NCI-H2081 treated with DMSO at 0.1 percent for 48 hours (cell line): ENCODE results near the gene PSTPIP1.

Experiments
- DNase-seq: peaks from one replicate; lab custom pipeline; 2025; lab: John Stamatoyannopoulos, UW

The PSTPIP1 gene

DNA sequence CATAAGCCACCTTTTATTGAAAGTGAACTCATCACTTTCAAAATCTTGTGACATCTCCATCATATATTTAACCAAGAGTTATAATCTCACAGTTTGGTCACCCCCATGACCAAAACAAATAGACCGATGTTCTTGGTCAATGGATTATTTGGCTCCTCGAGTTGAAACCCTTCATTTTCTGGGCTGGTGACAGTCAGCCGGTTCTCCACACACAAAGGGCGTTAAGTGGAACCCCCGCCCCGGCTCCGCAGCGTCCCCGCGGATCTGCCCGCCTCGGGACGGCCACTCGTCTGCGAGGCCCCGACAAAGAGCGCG is 75.2 kb downstream of the PSTPIP1 start:
- DNase-seq, result no peak

DNA sequence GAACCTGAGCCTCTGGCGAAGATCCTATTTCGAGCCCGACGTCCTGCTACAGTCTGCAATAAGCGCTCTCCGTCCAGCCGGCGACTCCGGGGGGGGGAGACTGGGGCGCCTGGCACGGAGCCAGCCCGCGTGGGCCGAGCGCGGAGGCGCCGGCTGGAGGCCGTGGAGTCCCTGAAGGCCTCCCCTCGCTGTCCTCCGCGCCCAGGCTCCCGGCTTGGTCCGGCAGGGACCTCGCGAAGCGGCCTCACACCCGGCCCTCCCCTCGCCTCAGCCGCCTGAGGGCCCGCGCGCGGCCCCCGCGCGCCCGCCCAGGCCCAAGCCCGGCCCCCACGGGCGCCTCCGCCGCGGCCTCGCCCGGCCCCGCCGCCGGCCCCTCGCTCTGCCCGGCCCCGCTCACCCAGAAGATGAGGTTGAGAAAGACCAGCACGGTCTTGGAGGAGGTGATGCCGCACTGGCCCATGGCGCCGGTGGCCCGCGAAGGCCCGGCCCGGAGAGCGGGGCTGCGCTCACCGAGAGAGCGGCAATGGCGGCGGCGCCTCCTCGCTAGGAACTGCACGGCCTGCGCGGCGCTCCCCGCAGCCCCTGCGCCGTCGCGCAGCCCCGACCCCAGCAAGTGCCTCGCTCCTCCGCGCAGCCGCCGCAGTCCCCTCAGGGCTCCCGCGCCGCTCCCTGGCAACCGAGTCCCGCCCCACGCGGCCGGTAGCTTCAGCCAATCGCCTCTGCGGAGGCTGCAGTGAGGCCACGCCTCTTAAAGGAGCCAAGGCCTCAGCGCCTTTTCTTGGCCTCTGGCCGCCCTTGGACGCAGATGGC is 75.8 kb downstream of the PSTPIP1 start, which contains the start of gene TSPAN3:
TSPAN3 (minus strand) TSS at position 615 of the 810 bp plus-strand sequence; CDS start at position 460, 155 bp downstream.
- peak; percentile 67 for DNase-seq

DNA sequence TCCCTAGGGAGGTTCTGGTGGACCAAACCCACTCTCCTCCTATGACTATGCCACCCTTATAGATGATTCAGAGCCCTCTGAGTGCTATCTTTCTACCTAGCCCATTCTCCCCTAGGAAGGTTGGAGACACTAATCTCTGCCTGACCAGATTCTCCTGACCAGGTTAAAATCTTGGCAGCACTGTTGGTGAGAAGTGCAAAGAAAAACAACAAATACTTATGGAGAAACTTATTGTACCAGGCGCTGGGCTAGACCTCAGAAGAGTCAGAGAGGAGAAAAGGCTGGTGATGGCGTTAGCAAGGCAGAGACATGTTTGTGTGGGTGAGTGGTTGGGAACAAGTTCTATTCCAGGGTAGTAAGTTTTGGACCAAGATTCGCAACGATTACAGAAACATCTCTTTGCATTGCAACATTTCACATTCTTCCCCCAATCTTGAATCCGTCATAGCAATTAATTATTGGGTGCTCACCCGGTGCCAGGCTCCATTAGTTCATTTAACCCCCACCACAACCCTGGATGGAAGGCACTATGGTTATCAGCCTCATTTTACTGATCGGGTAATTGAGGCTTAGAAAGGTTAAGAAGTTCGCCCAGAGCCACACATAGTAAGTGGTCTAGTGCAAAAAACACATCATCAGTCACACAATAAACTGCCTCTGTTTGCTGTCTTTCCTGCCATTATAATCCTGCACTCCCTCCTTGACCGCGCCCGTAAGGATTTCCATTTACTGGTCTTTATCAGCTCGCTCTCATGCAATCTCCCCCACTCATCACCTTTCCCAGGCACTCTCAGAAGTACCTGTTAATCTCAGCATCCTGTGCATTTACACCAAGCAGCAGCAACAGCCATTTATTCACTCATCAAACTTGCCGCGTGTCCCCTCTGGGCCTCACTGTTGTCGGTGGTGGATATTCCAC is 76.6 kb downstream of the PSTPIP1 start:
- DNase-seq, result no peak

DNA sequence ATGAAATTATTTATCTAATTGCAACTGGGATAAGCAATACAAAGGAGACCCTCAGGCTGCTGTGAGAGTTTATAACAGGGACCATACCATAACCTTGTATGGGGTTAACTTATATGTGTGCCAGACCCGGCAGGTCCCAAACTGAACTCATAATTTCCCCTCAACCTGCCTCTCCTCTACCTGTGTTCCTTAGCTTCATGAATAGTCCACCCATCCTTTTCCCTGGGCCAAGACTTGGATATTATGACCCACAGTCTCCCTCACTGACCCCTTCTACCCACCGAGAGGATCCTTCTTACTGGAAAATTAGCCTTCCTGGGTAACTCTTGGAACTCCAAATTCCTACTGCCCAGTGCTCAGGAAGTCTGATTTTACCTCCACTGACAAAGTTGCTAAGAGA is 79.4 kb downstream of the PSTPIP1 start:
- DNase-seq, result no peak

DNA sequence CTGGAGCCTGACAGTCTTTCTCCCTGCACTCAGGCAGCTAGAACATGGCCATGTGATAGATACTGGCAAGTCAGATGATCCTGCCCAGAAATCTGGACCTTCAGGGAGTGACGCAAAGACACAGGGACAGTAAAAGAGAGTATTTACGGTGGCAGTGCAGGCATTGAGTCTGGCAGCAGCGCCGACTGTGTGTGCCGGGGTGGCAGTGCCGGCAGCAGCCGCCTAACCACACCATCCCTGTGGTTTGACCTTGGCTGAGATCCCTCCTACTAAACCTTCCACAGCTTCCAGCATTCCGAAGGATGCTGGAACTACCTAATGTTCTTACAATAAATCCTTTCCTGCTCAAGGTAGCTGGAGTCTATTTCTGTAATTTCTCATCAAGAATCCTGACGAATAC is 80.6 kb downstream of the PSTPIP1 start:
- DNase-seq, result no peak

DNA sequence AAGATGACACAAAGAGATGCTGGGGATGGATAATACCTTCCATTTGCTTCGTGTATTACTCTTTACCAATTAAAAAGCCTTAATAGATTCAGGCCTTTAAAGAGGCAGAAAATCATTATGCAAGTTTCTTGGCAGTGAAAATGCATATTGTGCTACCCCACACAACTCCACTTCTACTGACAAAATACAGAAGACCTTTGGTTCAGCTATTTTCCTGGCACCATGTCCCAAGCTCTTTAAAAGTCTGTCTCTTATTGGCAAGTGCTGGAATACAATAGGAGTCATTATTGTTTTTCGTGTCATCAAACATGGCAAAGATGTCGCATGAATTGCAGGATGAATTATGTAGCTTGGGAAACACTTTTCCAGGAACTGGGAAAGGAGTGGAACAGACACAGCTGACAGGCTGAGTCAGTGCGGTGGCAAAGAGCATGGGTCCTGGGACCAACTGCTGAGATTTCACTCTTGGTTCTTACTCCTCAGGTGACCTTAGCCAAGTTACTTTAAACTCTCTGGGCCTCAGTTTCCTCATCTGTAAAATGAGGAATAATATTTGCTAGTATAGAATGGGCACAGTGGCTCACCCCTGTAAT is 81.5 kb downstream of the PSTPIP1 start:
- DNase-seq, result no peak

DNA sequence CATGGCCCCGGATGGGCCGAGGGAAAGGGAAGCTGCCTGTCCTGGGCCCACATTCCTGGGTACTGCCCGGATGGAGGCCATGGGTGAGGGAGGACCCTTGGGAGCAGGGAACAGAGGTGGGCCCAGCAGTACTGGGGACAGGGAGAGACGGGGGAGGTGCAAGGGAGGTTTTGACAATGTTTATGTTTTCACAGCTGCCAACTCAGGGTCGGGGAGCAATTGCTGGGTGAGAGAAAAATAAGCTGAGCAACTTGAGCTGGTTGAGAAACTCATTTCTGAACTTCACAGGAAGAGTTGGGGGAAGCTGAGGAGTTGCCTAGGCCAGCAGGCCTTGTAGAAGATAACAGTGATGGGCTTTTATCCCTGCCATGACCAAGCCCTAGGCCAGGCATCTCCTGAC is 87.0 kb downstream of the PSTPIP1 start:
- DNase-seq, result no peak

DNA sequence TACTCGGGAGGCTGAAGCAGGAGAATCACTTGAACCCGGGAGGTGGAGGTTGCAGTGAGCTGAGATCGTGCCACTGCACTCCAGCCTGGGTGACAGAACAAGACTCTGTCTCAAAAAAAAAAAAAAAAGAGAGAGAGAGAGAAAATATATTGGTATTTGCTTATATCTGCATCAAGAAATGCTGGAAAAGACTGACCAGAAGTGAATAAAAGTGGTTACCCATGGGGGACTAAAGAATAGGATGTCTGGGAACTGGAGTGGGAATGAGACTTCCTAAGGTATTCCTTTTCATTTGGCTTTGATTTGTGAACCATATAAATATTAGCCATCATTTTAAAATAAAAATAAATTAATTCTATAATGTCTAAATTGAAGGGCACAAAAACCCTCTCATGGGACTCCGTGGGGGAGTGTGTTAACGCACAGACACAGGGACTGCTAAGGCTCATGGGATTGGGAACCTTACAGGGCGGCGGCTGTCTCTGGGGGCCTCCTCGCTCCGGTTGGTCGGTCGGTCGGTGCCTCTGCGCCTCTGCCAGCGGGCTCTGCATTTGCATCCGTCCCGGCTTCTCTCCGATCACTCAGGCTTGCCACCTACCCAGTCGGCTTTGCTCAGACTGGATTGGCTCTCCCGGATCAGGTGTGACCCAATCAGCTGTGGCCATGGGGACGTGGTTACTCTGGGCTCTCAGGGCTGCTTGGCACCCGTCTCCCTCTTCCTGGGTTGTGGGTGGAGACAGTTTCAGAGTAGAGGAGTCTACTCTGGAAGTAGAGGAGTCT is 88.6 kb downstream of the PSTPIP1 start:
- peak; percentile 69 for DNase-seq

DNA sequence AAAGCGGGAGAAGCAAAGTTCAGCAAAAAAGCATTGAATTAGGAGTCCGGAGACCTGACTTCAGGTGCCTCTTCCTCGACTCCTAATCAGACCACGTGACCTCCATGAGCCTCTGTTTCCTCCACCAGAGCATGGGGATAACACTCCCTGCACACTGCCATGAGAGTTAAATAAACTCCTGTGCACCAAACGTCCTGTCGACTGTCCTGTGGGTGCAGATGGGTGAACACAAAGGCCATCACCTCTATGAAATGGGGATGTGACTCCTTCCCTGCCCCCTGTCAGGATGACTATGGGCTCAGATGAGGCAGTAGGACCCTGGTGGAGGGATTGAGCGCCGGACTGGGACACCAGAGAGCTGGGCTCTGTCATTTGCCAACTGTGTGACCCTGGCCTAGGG is 89.5 kb downstream of the PSTPIP1 start:
- DNase-seq, result no peak

DNA sequence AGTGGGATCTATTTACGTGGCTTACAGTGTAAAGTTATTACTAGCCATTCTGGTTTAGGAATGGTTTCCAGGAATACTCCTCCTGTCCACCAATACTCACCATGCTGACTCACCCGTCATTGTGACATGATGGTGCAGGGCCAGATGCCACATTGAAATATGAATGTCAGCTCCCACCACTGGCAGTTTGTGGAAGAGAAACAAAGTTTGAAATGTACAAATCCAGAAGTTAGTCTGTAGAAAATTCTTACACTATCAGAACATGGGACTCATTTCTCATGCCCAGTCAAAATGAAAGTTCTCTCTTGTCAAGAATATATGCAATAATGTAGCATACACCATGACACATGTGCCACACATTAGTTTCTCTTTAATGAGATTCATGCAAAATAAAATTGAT is 90.4 kb downstream of the PSTPIP1 start:
- no peak for DNase-seq
